Esophagus muscularis mucosa (tissue), 4 donors: ENCODE results near the gene ADAMTS13. TPM values are rescaled to one million over a fixed set of nuclear protein-coding genes. Genes with fewer than 3 reads are reported as not detected.

Source experiments
- DNase-seq: peaks from one replicate; pipeline ENCODE4 v3.0.0-alpha.2; 2017; ENCODE audit errors: extremely low spot score
- H3K27ac ChIP-seq, 4 donors: fragments of 200-600 bp; sonication (generic); replicated peaks in 1 of 4; 1 replicate in 3 of 4; 2 replicates in 1 of 4; pipeline ENCODE4 v1.5.1; 2016 to 2019; ENCODE audit warnings: mild to moderate bottlenecking in 1 of 4
- H3K27me3 ChIP-seq, 4 donors: fragments of 200-600 bp; sonication (generic); one replicate each; pipeline versions ENCODE4 v1.5.1 to v1.6.0; 2016 to 2019
- H3K36me3 ChIP-seq, 4 donors: fragments of 200-600 bp; sonication (generic); one replicate each; pipeline ENCODE4 v1.5.1; 2016 to 2019
- H3K4me1 ChIP-seq, 4 donors: fragments of 200-600 bp; sonication (generic); one replicate each; pipeline ENCODE4 v1.5.1; 2016 to 2019
- H3K4me3 ChIP-seq, 4 donors: fragments of 200-600 bp; sonication (generic); 1 replicate in 2 of 4; 2 replicates in 2 of 4; pipeline ENCODE4 v1.5.1; 2016 to 2019; ENCODE audit warnings: mild to moderate bottlenecking in 4 of 4, moderate library complexity in 1 of 4
- H3K9me3 ChIP-seq, 4 donors: fragments of 200-600 bp; sonication (generic); 1 replicate in 3 of 4; 2 replicates in 1 of 4; pipeline ENCODE4 v1.5.1; 2016 to 2019
- CTCF ChIP-seq, 3 experiments: fragments of 200-600 bp in 2 of 3; fragments of 450-650 bp in 1 of 3; sonication (generic) in 2 of 3; IDR thresholded peaks; one replicate each; pipeline ENCODE4 v1.5.1; 2017 to 2019; ENCODE audit warnings: antibody characterized with exemption in 3 of 3, mild to moderate bottlenecking in 2 of 3, moderate library complexity in 1 of 3
- EP300 ChIP-seq: sonication (generic); formaldehyde crosslinking; IDR thresholded peaks from one replicate; pipeline ENCODE4 v1.6.1; 2017; ENCODE audit warnings: antibody characterized with exemption
- POLR2A ChIP-seq: fragments of 450-650 bp; IDR thresholded peaks from one replicate; pipeline ENCODE4 v1.6.1; 2017; ENCODE audit warnings: antibody characterized with exemption, moderate library complexity, mild to moderate bottlenecking, low read depth
- POLR2AphosphoS5 ChIP-seq, 2 donors: sonication (generic); formaldehyde crosslinking; IDR thresholded peaks; one replicate each; pipeline ENCODE4 v1.6.1; 2017; ENCODE audit warnings: antibody characterized with exemption in 2 of 2
- WGBS: methylation state at CpG from one replicate; pipeline ENCODE4 v1.1.5; 2018; 5-methylcytosine and 5-hydroxymethylcytosine counted together
- intact Hi-C: fragments of 100-400 bp; cut with DNase I; formaldehyde crosslinking; loops from one replicate; pipeline ENCODE4 v1.15.1; 2023
- total RNA-seq, 4 donors: library from RNA; depleted of rRNA; stranded (reverse); fragments of >200 nt; gene quantifications; one replicate each; pipeline versions ENCODE4 v1.1.0 to v1.2.1, GENCODE V29; 2016

Gene ADAMTS13
- total RNA-seq, 4 donors from 2014 or later = 1.3 to 1.7 (median 1.4) TPM

DNA sequence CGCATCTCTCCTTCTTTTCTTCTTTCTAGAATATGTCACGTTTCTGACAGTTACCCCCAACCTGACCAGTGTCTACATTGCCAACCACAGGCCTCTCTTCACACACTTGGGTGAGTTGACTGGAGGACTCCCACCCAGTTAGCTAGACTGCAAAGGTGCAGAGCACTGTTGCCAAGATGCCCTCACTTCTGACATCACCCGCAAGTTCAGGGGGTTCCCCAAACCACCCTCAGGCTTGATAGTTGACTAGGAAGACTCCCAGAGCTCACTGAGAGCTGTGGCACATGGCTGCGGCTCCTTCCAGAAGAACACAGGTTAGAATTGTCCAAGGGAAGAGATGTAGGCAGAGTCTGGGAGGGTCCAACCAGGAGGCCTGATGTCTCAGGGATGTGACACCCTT is 17.2 kb downstream of the ADAMTS13 start:
- H3K27me3 ChIP-seq = no peaks in the 10 kb centered on the region
- DNase-seq = no peak
- no peak overlapping the region for H3K4me3 ChIP-seq
- no peaks in the 10 kb centered on the region for H3K36me3 ChIP-seq
- no peaks in the 10 kb centered on the region for H3K9me3 ChIP-seq
- no peak for TF ChIP-seq CTCF (IDR thresholded peaks at IDR 0.05)
- H3K4me1 ChIP-seq = no peaks in the 10 kb centered on the region
- 93% methylated on average over 4 of the region's 4 CpGs for WGBS
- no peak overlapping the region for H3K27ac ChIP-seq
- intact Hi-C loops = no loop called here

GRCh38 chr9:133440874-133441273 is 18.7 kb downstream of the ADAMTS13 start:
- no peak for TF ChIP-seq EP300
- no peak for TF ChIP-seq CTCF (IDR thresholded peaks at IDR 0.05)
- TF ChIP-seq POLR2AphosphoS5 (IDR thresholded peaks at IDR 0.05) = no peak
- no peak for TF ChIP-seq POLR2A
- Histone ChIP-seq H3K4me1 (no peaks in the 10 kb centered on the region), H3K9me3 (no peaks in the 10 kb centered on the region), H3K36me3 (no peaks in the 10 kb centered on the region), H3K27ac (no peak overlapping the region), H3K27me3 (no peaks in the 10 kb centered on the region), H3K4me3 (no peak overlapping the region)
- intact Hi-C loops = no loop called here
- no peak for DNase-seq
- 94% methylated on average over 12 of the region's 12 CpGs for WGBS

DNA sequence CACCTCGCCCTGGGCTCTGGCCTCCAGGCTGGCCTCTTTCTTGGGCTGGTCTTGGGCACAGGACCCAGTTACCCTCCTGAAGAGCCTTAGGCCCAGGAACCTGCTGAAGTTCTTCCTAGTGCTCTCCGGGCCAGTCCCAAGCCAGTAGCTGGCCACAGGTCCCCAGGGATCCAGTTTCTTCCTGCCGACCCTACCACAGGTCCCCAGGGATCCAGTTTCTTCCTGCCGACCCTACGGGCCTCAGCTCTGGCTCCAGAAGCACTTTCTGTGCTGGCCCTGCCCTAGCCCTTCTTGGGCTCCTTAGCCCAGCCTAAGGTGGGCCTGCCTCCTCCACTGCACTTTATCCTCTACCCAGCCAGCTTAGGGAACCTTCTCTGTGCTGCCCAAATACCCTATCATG is 19.4 kb downstream of the ADAMTS13 start:
- TF ChIP-seq CTCF (IDR thresholded peaks at IDR 0.05) (no peak), POLR2A (no peak), POLR2AphosphoS5 (IDR thresholded peaks at IDR 0.05) (no peak)
- intact Hi-C loops = no loop called here
- 57% methylated on average over 4 of the region's 5 CpGs for WGBS

DNA sequence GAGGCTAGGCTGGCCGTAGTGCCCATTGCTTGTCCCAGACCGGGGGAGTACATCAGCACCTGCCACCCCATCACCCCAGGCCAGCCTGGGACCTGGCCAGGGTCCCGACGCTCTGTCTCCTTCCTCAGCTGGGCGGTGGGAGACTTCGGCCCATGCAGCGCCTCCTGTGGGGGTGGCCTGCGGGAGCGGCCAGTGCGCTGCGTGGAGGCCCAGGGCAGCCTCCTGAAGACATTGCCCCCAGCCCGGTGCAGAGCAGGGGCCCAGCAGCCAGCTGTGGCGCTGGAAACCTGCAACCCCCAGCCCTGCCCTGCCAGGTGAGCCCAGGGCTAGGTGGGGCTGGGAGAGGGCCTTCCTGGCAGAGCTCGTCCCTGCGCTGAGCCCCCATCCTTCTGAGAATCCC is 21.1 kb downstream of the ADAMTS13 start:
- Histone ChIP-seq H3K4me1 (no peaks in the 10 kb centered on the region), H3K4me3 (no peak overlapping the region), H3K27ac (no peak overlapping the region), H3K27me3 (no peaks in the 10 kb centered on the region), H3K36me3 (no peaks in the 10 kb centered on the region), H3K9me3 (no peaks in the 10 kb centered on the region)
- intact Hi-C loops = no loop called here
- TF ChIP-seq CTCF (IDR thresholded peaks at IDR 0.05) = no peak
- TF ChIP-seq POLR2A = no peak
- no peak for TF ChIP-seq EP300
- no peak for TF ChIP-seq POLR2AphosphoS5 (IDR thresholded peaks at IDR 0.05)
- WGBS = no CpG with 5 or more reads among the region's 15 CpGs
- DNase-seq = no peak

More for the DNA sequence above, 19.4 kb downstream of the ADAMTS13 start:
- Histone ChIP-seq H3K36me3 (no peaks in the 10 kb centered on the region), H3K27ac (no peak overlapping the region), H3K27me3 (no peaks in the 10 kb centered on the region), H3K4me1 (no peaks in the 10 kb centered on the region), H3K4me3 (no peak overlapping the region), H3K9me3 (no peaks in the 10 kb centered on the region)
- no peak for DNase-seq

GRCh38 chr9:133443982-133444381 is 21.8 kb downstream of the ADAMTS13 start:
- TF ChIP-seq POLR2AphosphoS5 (IDR thresholded peaks at IDR 0.05) = no peak
- no peak for TF ChIP-seq POLR2A
- no peak for TF ChIP-seq CTCF (IDR thresholded peaks at IDR 0.05)
- TF ChIP-seq EP300 = no peak
- Histone ChIP-seq H3K27ac (no peak overlapping the region), H3K4me3 (no peak overlapping the region), H3K36me3 (no peaks in the 10 kb centered on the region), H3K9me3 (no peaks in the 10 kb centered on the region), H3K4me1 (no peaks in the 10 kb centered on the region), H3K27me3 (no peaks in the 10 kb centered on the region)
- 88% methylated on average over 8 of the region's 8 CpGs for WGBS
- intact Hi-C loops = no loop called here
- no peak for DNase-seq
